ENCODE results near the gene ASIC2. TPM values are rescaled to one million over a fixed set of nuclear protein-coding genes. Genes with fewer than 3 reads are reported as not detected.

The ASIC2 gene
- total RNA-seq, 1 donor, result 0.18 TPM

DNA sequence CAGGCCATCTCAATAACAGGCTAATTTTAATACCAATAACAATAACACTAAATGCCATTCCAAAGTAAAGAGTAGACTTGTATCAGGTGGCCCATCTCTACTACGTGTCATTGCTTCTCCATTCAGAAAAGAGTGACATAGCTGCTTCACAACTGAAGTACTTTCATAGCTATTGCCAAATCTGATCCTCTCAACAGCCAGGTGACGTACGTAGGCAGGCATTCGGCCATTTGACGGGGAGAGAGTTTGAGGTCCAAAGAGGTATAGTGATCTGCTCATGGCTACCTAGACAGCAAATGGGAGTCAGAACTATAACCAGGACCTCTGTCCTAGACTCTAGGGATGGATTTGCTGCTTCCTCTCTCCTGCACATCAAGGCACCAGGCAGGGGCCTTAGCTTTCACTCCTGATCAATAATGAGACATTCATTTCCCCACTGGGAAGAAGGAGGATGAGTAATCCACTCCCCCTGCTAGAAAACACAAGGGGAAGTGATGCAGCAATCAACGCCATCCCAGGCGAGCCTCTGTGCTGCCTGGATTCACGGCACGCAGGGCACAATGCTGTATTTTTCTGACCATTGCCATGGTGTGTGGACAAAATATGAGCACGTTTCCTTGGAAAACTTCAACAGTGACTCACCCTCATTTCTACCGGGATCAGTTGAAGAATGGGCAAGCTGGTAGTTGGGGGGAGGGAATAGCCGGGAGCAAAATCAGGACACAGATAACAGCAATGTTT is 220.5 kb downstream of the ASIC2 start:
- no peak for DNase-seq (ENCODE audit: low read depth)
- TF ChIP-seq, protein P1, sequence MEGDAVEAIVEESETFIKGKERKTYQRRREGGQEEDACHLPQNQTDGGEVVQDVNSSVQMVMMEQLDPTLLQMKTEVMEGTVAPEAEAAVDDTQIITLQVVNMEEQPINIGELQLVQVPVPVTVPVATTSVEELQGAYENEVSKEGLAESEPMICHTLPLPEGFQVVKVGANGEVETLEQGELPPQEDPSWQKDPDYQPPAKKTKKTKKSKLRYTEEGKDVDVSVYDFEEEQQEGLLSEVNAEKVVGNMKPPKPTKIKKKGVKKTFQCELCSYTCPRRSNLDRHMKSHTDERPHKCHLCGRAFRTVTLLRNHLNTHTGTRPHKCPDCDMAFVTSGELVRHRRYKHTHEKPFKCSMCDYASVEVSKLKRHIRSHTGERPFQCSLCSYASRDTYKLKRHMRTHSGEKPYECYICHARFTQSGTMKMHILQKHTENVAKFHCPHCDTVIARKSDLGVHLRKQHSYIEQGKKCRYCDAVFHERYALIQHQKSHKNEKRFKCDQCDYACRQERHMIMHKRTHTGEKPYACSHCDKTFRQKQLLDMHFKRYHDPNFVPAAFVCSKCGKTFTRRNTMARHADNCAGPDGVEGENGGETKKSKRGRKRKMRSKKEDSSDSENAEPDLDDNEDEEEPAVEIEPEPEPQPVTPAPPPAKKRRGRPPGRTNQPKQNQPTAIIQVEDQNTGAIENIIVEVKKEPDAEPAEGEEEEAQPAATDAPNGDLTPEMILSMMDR (IDR thresholded peaks at IDR 0.05; ENCODE audit: insufficient read depth, low read length), result no peak
- H3K4me3 ChIP-seq (ENCODE audit: low read depth, low read length), result no peak overlapping the region

DNA sequence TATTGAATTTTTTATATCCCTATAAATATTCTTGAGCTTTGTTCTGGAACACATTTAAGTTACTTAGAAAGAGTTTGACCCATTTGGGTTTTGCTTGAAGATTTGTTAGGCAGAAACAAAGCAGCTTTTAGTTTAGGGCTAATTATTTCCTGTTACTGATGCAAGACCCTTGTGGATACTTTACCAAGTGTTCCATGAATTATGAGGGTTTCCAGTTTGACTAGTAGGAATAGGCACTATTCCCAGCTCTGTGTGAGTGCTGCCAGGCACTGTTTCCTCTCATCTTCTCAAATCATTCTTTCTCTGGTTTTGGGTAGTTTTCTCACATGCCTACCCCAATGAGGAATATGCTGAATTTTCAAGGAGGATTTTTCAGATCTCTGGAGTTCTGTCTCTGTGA is 221.4 kb downstream of the ASIC2 start:
- DNase-seq (ENCODE audit: low read depth), result no peak
- H3K4me3 ChIP-seq (ENCODE audit: low read depth, low read length), result no peak overlapping the region
- TF ChIP-seq, protein P1 (IDR thresholded peaks at IDR 0.05; ENCODE audit: insufficient read depth, low read length), result no peak

DNA sequence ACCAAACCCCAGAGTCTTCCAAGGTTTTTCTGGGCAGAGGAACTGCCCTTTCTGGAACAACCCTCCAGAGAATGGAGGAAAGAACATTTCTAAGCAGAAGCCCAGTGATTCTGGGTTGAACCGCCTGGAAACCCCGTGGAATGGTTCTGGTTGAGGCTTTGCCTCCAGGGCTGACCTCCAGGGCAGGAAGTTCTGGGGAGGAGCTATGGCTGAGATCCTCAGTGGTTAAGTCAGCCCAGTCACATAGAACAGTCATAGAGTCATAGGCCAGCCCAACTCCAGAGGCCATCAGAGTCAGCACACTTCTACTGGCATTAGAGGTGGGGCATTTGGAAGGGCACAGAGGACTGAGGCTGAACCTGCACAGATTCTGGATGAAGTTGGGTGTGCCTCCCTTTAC is 235.5 kb downstream of the ASIC2 start:
- DNase-seq (ENCODE audit: low read depth), result no peak
- TF ChIP-seq, protein P1 (IDR thresholded peaks at IDR 0.05; ENCODE audit: insufficient read depth, low read length), result no peak
- H3K4me3 ChIP-seq (ENCODE audit: low read depth, low read length), result no peak overlapping the region

DNA sequence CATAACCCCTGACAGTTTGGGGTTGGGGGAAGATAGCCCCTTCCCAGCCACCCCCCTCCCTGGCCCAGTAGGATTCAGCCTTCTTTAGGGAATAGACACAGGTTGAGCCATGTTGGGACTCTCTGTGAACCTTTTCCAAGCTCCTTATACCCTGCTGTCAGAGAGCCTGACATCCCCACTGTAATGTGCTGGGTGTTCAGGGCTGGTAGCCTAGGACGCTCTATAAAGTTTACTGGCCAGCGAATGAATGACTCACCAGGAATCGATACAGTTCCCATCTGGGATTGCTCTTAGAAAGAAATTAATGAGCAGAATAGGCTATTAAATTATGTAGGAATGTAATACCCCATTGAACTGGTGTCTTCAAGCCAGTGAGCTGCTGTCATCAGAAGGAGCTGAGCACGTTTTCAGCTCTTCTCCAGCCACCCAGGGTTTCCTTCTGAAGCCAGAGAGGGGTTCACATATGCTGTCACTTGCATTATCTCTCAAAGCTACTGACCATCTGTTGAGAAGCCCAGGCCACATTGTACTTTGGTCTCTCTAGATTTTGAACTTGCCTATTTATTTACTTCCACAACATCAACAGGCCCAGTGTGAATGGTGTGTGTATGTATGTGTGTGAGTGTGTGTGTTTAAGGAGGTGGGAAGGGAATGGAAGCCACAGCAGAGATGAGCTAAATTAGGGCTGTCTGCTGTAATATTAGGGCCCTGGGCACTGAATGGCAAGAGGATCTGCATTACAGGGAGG is 236.5 kb downstream of the ASIC2 start:
- DNase-seq (ENCODE audit: low read depth), result no peak
- TF ChIP-seq, protein P1 (IDR thresholded peaks at IDR 0.05; ENCODE audit: insufficient read depth, low read length), result no peak
- no peak overlapping the region for H3K4me3 ChIP-seq (ENCODE audit: low read depth, low read length)

DNA sequence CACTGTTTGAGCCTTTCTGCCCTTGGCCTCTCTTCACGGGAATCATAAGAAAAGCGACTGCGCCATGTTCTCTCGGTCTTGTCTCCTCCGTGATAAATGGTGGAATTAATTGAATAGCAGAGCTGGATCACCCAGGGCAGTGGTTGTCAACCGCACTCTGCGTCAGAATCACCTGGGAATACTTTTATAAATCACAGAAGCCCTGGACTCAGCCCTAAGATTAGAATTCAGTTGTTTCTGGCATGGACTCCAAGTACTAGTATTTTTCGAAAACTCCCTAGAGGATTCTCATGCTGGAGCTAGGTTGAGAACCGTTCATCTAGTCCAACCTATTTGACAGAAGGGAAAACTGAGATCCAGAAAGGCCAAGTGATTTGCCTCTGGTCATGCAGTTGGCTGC is 237.3 kb downstream of the ASIC2 start:
- TF ChIP-seq, protein P1 (IDR thresholded peaks at IDR 0.05; ENCODE audit: insufficient read depth, low read length), result no peak
- H3K4me3 ChIP-seq (ENCODE audit: low read depth, low read length), result no peak overlapping the region
- DNase-seq (ENCODE audit: low read depth), result peak; percentile 1

DNA sequence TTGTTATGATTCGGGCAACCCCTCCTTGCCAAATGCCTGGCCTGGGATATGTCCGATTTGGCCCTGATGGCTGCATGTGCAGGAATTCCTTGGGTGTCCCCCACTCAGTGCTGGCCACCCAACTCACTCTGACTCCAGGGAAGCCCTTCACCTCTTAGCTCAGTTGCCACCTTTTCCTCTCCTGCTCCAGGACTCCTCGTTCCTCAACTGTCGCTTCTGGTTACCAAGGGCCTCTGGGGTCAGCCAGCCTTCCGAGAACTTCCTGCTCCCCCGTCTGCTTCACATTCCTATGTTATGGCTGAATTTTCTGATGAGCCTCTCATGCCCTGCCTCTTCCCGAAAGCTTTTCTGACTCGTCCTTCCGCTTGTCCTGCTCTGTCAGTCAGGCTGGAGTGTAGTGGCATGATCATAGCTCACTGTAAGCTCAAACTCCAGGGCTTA is 237.9 kb downstream of the ASIC2 start:
- no peak for DNase-seq (ENCODE audit: low read depth)
- TF ChIP-seq, protein P1 (IDR thresholded peaks at IDR 0.05; ENCODE audit: insufficient read depth, low read length), result no peak
- H3K4me3 ChIP-seq (ENCODE audit: low read depth, low read length), result no peak overlapping the region

Measured in fibroblast of the aortic adventitia (primary cell).